SH-SY5Y (cell line): ENCODE data around the gene CWF19L2.

Experiments used
- GATA2 ChIP-seq: IDR thresholded peaks from 2 replicates; pipeline ENCODE4 v1.6.1; 2011; ENCODE audit warnings: mild to moderate bottlenecking, low read depth, low read length
- GATA3 ChIP-seq: IDR thresholded peaks from 2 replicates; pipeline ENCODE4 v1.6.1; 2011; ENCODE audit warnings: low read depth, mild to moderate bottlenecking, low read length, moderate library complexity

DNA sequence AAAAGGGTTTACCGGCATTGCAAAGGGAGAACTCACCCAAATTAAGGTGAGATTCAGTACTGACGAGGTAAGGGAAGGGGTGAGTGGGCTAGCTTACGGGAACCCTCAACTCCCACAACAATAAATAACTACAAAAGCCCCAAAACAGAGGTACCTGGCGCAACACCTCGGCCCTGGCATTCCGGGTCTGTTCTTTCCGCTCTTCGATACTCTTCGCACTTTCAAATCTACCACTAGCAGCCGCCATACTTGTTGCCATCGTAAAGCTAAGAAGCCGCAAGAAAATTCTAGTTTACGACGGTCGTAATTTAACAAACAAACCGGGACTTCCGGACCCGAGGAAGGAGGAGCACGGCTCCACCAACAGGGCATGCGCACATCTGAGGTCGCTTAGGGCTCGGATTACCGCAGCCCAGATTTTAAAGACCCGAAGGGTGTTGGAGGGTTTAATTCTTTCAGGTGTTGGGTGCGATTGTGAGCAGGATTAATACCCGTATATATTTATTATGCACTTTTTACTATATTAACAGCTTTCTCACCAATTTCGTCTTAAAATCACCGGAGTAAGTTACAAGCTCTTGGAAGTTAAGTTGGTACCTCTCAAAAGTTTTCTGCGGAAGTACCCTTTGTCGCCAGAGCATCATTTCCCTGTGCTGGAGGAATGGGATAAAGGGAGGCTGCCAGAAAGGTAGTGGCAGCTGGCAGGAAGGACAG lies at the start of gene CWF19L2:
- no peak for TF ChIP-seq GATA2
- TF ChIP-seq GATA3, result no peak
